CD4-positive, alpha-beta T cell treated with Interleukin-17A for 1 hour (primary cell): Measurements from ENCODE around the gene GAS2L3.
A peak's percentile ranks its signal among the peaks of the same experiment; 100 is the strongest.

Source experiments
- DNase-seq: peaks from one replicate; pipeline ENCODE4 v3.0.0-alpha.2; 2020

GAS2L3 gene

DNA sequence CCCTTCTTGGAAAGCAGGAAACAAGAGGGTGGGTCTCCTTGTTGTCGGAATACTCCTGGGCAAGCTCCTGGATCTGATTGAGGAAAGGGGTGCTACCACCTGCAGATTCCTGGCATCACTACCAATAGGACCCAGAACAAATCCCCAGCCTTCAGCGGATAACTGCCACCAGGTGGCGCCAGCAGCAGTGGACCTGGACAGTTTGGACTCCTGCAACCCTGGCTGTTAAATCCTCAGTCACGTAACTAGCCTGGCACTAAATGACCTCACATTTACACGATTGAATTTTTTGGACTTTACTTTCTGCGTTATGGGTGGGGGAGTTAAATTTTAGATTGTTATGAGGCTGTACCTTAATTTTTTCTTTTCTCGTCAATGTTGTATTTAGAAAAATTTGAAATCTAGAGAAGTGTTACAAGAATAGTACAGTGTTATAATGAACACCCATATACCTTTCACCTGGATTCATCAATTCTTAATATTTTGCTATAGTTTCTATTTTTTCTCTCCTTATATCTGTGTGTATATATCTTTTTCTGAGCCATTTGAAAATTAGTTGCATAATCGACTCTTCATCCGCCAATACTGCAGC, 95.6 kb downstream of the GAS2L3 start:
- peak; percentile 27 for DNase-seq

DNA sequence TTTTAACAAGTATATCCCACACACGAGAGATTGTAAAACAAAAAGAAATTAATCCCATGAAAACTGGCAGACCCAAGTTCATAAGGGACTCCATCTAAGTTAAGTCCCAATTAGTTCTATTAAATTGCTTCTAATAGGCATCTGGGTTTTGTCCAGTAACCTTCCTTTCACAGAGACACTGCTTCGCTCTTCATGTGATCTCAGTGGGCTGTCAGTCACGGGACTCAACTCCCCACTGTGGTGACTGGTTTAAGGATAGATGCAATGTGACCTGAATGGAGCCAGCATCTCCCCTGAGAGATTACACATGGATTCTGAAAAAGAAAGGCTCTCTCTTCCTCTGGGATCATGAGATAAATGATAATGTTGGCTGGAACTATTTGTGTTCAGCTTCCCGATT, 96.4 kb downstream of the GAS2L3 start:
- DNase-seq: no peak

DNA sequence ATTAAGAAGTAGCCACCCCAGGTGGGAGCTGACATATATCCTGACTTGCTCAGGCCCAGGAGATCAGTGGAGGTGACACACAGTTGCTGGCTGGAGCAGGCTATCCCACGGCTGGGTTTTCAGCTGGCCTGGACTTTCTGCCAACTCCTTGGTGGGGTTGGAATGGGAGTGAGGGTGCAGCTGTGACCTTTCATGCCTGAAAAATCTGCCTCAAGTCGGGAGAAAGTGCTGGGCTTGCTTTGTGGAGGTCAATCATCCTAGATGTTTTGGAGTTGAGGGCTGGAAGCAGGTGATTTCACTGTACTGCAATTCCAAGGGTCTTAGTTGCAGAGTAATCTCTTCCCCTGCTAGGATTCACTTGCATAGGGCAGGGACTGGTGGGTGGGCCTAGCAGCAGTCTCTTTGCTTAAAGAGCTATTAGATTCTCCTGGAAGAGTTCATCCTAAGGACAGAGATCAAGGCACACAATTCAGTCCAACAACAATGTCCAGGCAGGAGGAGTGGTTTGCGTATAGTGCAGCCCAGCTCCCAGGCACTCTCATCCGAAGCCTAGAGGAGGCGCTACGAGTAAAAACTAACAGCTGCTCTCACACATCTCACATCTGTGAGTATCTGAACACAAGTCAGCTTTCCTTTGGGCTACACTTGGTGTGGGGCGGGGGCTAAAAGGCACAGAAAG, 98.1 kb downstream of the GAS2L3 start:
- DNase-seq: no peak

DNA sequence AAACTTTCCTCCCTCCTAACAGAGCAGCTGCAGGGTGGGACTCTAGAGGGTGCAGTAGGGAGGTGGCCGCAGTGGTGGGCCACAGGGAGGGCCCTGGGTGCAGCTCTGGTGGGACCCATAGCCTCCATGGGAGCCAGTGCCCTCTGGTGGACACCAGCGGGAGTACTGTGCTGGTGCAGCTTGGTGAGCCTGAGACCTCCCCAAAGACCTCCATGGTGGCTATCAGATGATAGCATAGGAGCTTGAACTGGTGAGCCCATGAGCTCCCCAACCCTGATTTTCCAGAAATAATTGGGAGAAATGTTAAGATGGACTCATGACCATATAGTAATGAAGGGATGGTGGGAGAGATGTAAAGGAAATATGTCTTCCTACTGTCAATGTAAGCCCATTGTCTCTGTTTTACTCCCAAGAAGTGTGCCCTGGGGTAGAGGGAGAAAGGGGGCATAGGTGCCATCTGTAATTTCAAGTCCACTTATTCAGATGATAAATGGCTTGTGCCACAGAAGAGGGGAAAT, 98.7 kb downstream of the GAS2L3 start:
- no peak for DNase-seq

DNA sequence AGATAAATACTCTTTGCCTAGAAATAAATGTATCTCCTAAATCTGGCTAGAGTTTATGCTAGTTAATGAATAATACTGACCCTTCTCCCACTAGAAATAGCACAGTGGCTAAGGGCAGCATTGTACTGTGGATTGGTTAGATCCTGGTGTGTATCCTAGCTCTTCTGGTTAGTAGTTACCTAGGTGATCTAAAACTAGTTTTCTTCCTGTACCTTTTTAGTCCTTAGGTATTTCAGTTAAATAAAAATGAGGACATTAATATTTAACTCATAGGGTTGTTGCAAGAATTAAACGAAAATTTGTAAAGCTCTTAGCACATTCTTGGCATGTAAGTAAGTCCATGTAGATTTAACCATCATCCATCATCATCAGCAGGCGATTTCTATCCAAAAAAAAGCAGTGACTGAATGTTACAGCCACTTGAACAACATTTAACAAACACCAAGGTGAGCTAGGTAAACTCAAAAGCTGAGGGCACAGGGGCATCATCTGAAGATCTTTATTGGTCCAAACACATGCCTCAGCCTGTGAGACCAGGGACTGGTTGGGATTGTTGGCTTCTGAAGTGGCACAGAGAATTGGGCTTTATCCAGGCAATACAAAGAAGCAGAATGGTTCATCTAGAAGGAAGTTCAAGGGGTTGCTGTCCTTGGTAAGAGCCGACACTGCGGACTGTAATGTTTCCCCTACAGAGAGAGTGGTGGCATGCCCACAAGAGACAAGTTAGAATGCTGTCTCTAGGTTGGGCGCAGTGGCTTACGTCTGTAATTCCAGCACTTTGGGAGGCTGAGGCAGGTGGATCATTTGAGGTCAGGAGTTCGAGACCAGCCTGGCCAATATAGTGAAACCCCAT, 100.8 kb downstream of the GAS2L3 start:
- DNase-seq: no peak
